DND-41 (cell line): ENCODE data around the gene CELF6.

Experiments used
- CTCF ChIP-seq: IDR thresholded peaks from 2 replicates; pipeline ENCODE4 v1.5.1; 2012; ENCODE audit warnings: borderline replicate concordance, low read length, moderate library complexity, mild to moderate bottlenecking; ENCODE audit not compliant: poor library complexity, severe bottlenecking; ENCODE audit errors: extremely low read depth
- EZH2 ChIP-seq: IDR thresholded peaks from 3 replicates; pipeline ENCODE4 v1.6.1; 2012; ENCODE audit warnings: borderline replicate concordance, low read depth, mild to moderate bottlenecking, moderate library complexity, low read length, inconsistent platforms; ENCODE audit not compliant: severe bottlenecking

GRCh38 chr15:72340366-72340765, 20.4 kb upstream of the CELF6 start:
- TF ChIP-seq CTCF (no peak), EZH2 (no peak)
